Retinal pigment epithelial cell (primary cell): ENCODE measurements around the gene SIRT3.

Experiments used
- DNase-seq: peaks from one replicate; pipeline ENCODE4 v3.0.0-alpha.2; 2010; ENCODE audit warnings: low read depth
- H3K4me3 ChIP-seq: 2 replicates; pipeline ENCODE4 v1.5.1; 2011; ENCODE audit warnings: mild to moderate bottlenecking, low read length, control low read depth, moderate library complexity
- CTCF ChIP-seq: conservative IDR thresholded peaks from 2 replicates; pipeline ENCODE4 v1.5.1; 2011; ENCODE audit warnings: low read depth, low read length, control low read depth, inconsistent platforms

SIRT3 gene

GRCh38 chr11:257766-258493 is 21.8 kb upstream of the SIRT3 start:
- no peak overlapping the region for H3K4me3 ChIP-seq
- peak; percentile 19 for TF ChIP-seq CTCF
- no peak for DNase-seq

- TF ChIP-seq CTCF: no peak
- DNase-seq: no peak
- H3K4me3 ChIP-seq: no peak overlapping the region
Measured at GRCh38 chr11:256952-257737, 21.0 kb upstream of the SIRT3 start.

GRCh38 chr11:255816-256215 is 19.7 kb upstream of the SIRT3 start:
- no peak for TF ChIP-seq CTCF
- H3K4me3 ChIP-seq: no peak overlapping the region
- DNase-seq: no peak

- no peak overlapping the region for H3K4me3 ChIP-seq
- TF ChIP-seq CTCF: no peak
- no peak for DNase-seq
Measured at GRCh38 chr11:255176-255575, 19.0 kb upstream of the SIRT3 start.

- no peak overlapping the region for H3K4me3 ChIP-seq
- TF ChIP-seq CTCF: no peak
- no peak for DNase-seq
Measured at GRCh38 chr11:253886-254270, 17.7 kb upstream of the SIRT3 start.

- DNase-seq: no peak
- no peak overlapping the region for H3K4me3 ChIP-seq
- no peak for TF ChIP-seq CTCF
Measured at GRCh38 chr11:253160-253885, 17.2 kb upstream of the SIRT3 start.
